GM12801 (cell line): ENCODE measurements around the gene USP54.

ENCODE experiments used
- CTCF ChIP-seq: IDR thresholded peaks from one replicate; pipeline ENCODE4 v1.5.1; 2011; ENCODE audit warnings: control low read depth; ENCODE audit not compliant: insufficient read length; ENCODE audit errors: extremely low read depth

USP54 gene

GRCh38 chr10:73556855-73557254 is 34.3 kb downstream of the USP54 start:
- no peak for TF ChIP-seq CTCF

- TF ChIP-seq CTCF: no peak
Observed at GRCh38 chr10:73554721-73555120, 36.4 kb downstream of the USP54 start.

GRCh38 chr10:73553761-73554160 is 37.4 kb downstream of the USP54 start:
- TF ChIP-seq CTCF: no peak

- TF ChIP-seq CTCF: no peak
Observed at GRCh38 chr10:73552819-73553715, 38.1 kb downstream of the USP54 start.

- TF ChIP-seq CTCF: no peak
Observed at GRCh38 chr10:73551515-73551914, 39.6 kb downstream of the USP54 start.

GRCh38 chr10:73545357-73545756 is 45.8 kb downstream of the USP54 start:
- TF ChIP-seq CTCF: no peak

GRCh38 chr10:73537709-73538108 is 53.4 kb downstream of the USP54 start:
- TF ChIP-seq CTCF: no peak
